H1 (cell line): ENCODE measurements around the gene GRAMD2A. TPM values are rescaled to one million over a fixed set of nuclear protein-coding genes. Genes with fewer than 3 reads are reported as not detected.

Experiments used
- CTCF ChIA-PET: fragments of 300-600 bp; sonication (Branson Sonifier 250); formaldehyde crosslinking; loops from one replicate; lab custom pipeline; 2021; ENCODE audit not compliant: partially characterized antibody; lab: Charles Lee
- POLR2A ChIA-PET: fragments of 300-600 bp; sonication (Branson Sonifier 250); formaldehyde crosslinking; loops from one replicate; lab custom pipeline; 2021; ENCODE audit warnings: inconsistent platforms; ENCODE audit not compliant: partially characterized antibody; lab: Charles Lee
- DNase-seq, 2 experiments: peaks; one replicate each; pipeline versions ENCODE4 v3.0.0 to v3.0.0-alpha.2; 2010 to 2022; ENCODE audit warnings: low spot score in 2 of 2, low read depth in 1 of 2, mixed read lengths in 1 of 2
- FAIRE-seq: peaks from 2 replicates; lab custom pipeline; 2011; peaks lifted over from hg19 to GRCh38; lab: Jason Lieb, UNC
- H2AFZ ChIP-seq: 2 replicates; pipeline ENCODE4 v1.8.1; 2012; ENCODE audit warnings: low read length, inconsistent platforms
- H2AK5ac ChIP-seq: 2 replicates; pipeline ENCODE4 v1.6.1; 2013; ENCODE audit warnings: low read depth, low read length
- H2BK120ac ChIP-seq: replicated peaks from 2 replicates; pipeline ENCODE3; 2013; ENCODE audit warnings: low read depth, low read length, inconsistent platforms
- H2BK12ac ChIP-seq: 2 replicates; pipeline ENCODE4 v1.6.1; 2013; ENCODE audit warnings: low read depth, low read length
- H2BK15ac ChIP-seq: 2 replicates; pipeline ENCODE4 v1.6.1; 2013; ENCODE audit warnings: low read length
- H2BK20ac ChIP-seq: 2 replicates; pipeline ENCODE4 v1.6.1; 2013; ENCODE audit warnings: low read length
- H2BK5ac ChIP-seq: 2 replicates; pipeline ENCODE4 v1.6.1; 2013; ENCODE audit warnings: low read depth, low read length
- H3K14ac ChIP-seq: 2 replicates; pipeline ENCODE4 v1.6.1; 2013; ENCODE audit warnings: inconsistent platforms; ENCODE audit not compliant: insufficient read length
- H3K18ac ChIP-seq: 2 replicates; pipeline ENCODE4 v1.6.1; 2013; ENCODE audit warnings: low read length; ENCODE audit errors: extremely low read depth
- H3K23ac ChIP-seq: 2 replicates; pipeline ENCODE4 v1.6.1; 2013; ENCODE audit warnings: inconsistent platforms; ENCODE audit not compliant: insufficient read length
- H3K23me2 ChIP-seq: 2 replicates; pipeline ENCODE4 v1.6.1; 2013; ENCODE audit warnings: low read depth, low read length
- H3K27ac ChIP-seq: 2 replicates; pipeline ENCODE4 v1.6.1; 2011; ENCODE audit warnings: low read depth, low read length, inconsistent platforms
- H3K27me3 ChIP-seq, 4 experiments: replicated peaks in 1 of 4; 1 replicate in 1 of 4; 2 replicates in 3 of 4; pipeline versions ENCODE4 v1.6.1 to v1.8.1; 2011 to 2013; ENCODE audit warnings: low read length in 3 of 4, mild to moderate bottlenecking in 3 of 4, inconsistent platforms in 2 of 4, mixed read lengths in 2 of 4, moderate library complexity in 1 of 4; ENCODE audit not compliant: control insufficient read depth in 3 of 4, insufficient read depth in 3 of 4; ENCODE audit errors: extremely low read depth in 1 of 4
- H3K36me3 ChIP-seq, 4 experiments: 2 replicates each; pipeline versions ENCODE4 v1.6.1 to v1.8.1; 2011 to 2013; ENCODE audit warnings: mild to moderate bottlenecking in 4 of 4, low read length in 3 of 4, moderate library complexity in 2 of 4, control low read depth in 1 of 4, inconsistent platforms in 1 of 4; ENCODE audit not compliant: insufficient read depth in 4 of 4, control insufficient read depth in 2 of 4
- H3K4ac ChIP-seq: replicated peaks from 2 replicates; pipeline ENCODE3; 2013; ENCODE audit warnings: low read length, low read depth, mixed read lengths, inconsistent platforms; ENCODE audit not compliant: insufficient read length
- H3K4me1 ChIP-seq, 4 experiments: replicated peaks in 1 of 4; 1 replicate in 1 of 4; 2 replicates in 3 of 4; pipeline versions ENCODE4 v1.6.1 to v1.8.1; 2011 to 2013; ENCODE audit warnings: low read length in 3 of 4, inconsistent platforms in 2 of 4, mixed read lengths in 1 of 4; ENCODE audit not compliant: insufficient read depth in 4 of 4, control insufficient read depth in 3 of 4
- H3K4me2 ChIP-seq, 2 experiments: 2 replicates each; pipeline versions ENCODE4 v1.6.1 to v1.8.1; 2011 to 2013; ENCODE audit warnings: low read depth in 2 of 2, low read length in 2 of 2, control low read depth in 1 of 2, inconsistent platforms in 1 of 2, mild to moderate bottlenecking in 1 of 2; ENCODE audit not compliant: insufficient read depth in 1 of 2
- H3K4me3 ChIP-seq, 4 experiments: fragments of 200-600, 300-600 bp in 1 of 4; sonication (generic), shearing (Covaris generic), sonication (Bioruptor Twin) in 1 of 4; 2 replicates each; pipeline versions ENCODE4 v1.5.1 to v1.8.1; 2011 to 2016; ENCODE audit warnings: low read length in 4 of 4, low read depth in 3 of 4, control low read depth in 2 of 4, inconsistent platforms in 2 of 4, mild to moderate bottlenecking in 2 of 4, mixed read lengths in 1 of 4, moderate library complexity in 1 of 4; ENCODE audit not compliant: insufficient read depth in 2 of 4; ENCODE audit errors: extremely low read depth in 1 of 4
- H3K56ac ChIP-seq: replicated peaks from 2 replicates; pipeline ENCODE3; 2013; ENCODE audit warnings: low read depth, mild to moderate bottlenecking, mixed read lengths, low read length, inconsistent platforms; ENCODE audit not compliant: insufficient read length
- H3K79me1 ChIP-seq: 2 replicates; pipeline ENCODE4 v1.6.1; 2013; ENCODE audit warnings: low read depth, low read length, control low read depth
- H3K79me2 ChIP-seq, 2 experiments: 2 replicates each; pipeline versions ENCODE4 v1.6.1 to v1.8.1; 2012 to 2013; ENCODE audit warnings: low read length in 2 of 2, mild to moderate bottlenecking in 2 of 2, inconsistent platforms in 1 of 2; ENCODE audit not compliant: insufficient read depth in 2 of 2, control insufficient read depth in 1 of 2
- H3K9ac ChIP-seq, 4 experiments: replicated peaks in 1 of 4; 1 replicate in 1 of 4; 2 replicates in 3 of 4; pipeline versions ENCODE4 v1.6.1 to v1.8.1; 2011 to 2013; ENCODE audit warnings: low read depth in 3 of 4, low read length in 3 of 4, control low read depth in 2 of 4, mild to moderate bottlenecking in 2 of 4, moderate library complexity in 2 of 4, inconsistent platforms in 1 of 4; ENCODE audit errors: extremely low read depth in 1 of 4
- H3K9me3 ChIP-seq, 2 experiments: 2 replicates each; pipeline versions ENCODE4 v1.6.1 to v1.8.1; 2012 to 2013; ENCODE audit warnings: mild to moderate bottlenecking in 2 of 2, moderate library complexity in 2 of 2, control low read depth in 1 of 2, inconsistent platforms in 1 of 2, low read depth in 1 of 2, low read length in 1 of 2, mixed read lengths in 1 of 2; ENCODE audit not compliant: insufficient read depth in 2 of 2
- H4K20me1 ChIP-seq, 2 experiments: replicated peaks in 1 of 2; 2 replicates each; pipeline versions ENCODE3 to v1.8.1; 2011 to 2013; ENCODE audit warnings: inconsistent platforms in 2 of 2, low read length in 2 of 2, mild to moderate bottlenecking in 1 of 2; ENCODE audit not compliant: insufficient read depth in 2 of 2, control insufficient read depth in 1 of 2
- H4K5ac ChIP-seq: 2 replicates; pipeline ENCODE4 v1.6.1; 2013; ENCODE audit warnings: low read length, low read depth, mixed read lengths, inconsistent platforms; ENCODE audit not compliant: insufficient read length
- H4K8ac ChIP-seq: 2 replicates; pipeline ENCODE4 v1.8.0; 2013; ENCODE audit warnings: mild to moderate bottlenecking, moderate library complexity, low read length, inconsistent platforms; ENCODE audit not compliant: insufficient read depth; ENCODE audit errors: extremely low read depth
- H4K91ac ChIP-seq: replicated peaks from 2 replicates; pipeline ENCODE3; 2013; ENCODE audit warnings: low read length, mixed read lengths, inconsistent platforms; ENCODE audit not compliant: insufficient read length
- HDAC6 ChIP-seq: IDR thresholded peaks from one replicate; pipeline ENCODE4 v1.7.1; 2012; ENCODE audit warnings: low read depth, mild to moderate bottlenecking, inconsistent platforms, low read length, moderate library complexity
- JUN ChIP-seq: IDR thresholded peaks from 2 replicates; pipeline ENCODE4 v1.6.1; 2011; ENCODE audit warnings: low read depth, mild to moderate bottlenecking, improper control_type of control experiment, low read length
- RBBP5 ChIP-seq: IDR thresholded peaks from 2 replicates; pipeline ENCODE4 v1.7.1; 2012; ENCODE audit warnings: low read depth, mild to moderate bottlenecking, inconsistent platforms, low read length, moderate library complexity, borderline replicate concordance
- SAP30 ChIP-seq: fragments of 300-600 bp; sonication (generic); IDR thresholded peaks from 2 replicates; pipeline ENCODE4 v1.7.1; 2012; ENCODE audit warnings: low read length, moderate library complexity, mild to moderate bottlenecking, inconsistent platforms; ENCODE audit not compliant: insufficient read depth, insufficient replicate concordance
- WGBS, 2 experiments: shearing (Covaris generic) in 1 of 2; methylation state at CpG; one replicate each; pipeline versions ENCODE4 v1.1.6 to v1.1.7; 2013 to 2015; ENCODE audit warnings: low lambda C conversion rate in 2 of 2, mixed read lengths in 2 of 2, inconsistent platforms in 1 of 2, low coverage in 1 of 2, missing lambda C conversion rate in 1 of 2; ENCODE audit not compliant: insufficient replicate concordance in 2 of 2, insufficient coverage in 1 of 2, insufficient read length in 1 of 2; ENCODE audit errors: extremely low coverage in 1 of 2, missing lambda C conversion rate in 1 of 2; 5-methylcytosine and 5-hydroxymethylcytosine counted together
- polyA plus RNA-seq, 7 experiments: library from polyadenylated mRNA; depleted of rRNA in 3 of 7; stranded (reverse) in 5 of 7; unstranded in 2 of 7; fragments of >200 nt in 5 of 7; fragments of 200-250 nt in 2 of 7; gene quantifications; 1 replicate in 5 of 7; 2 replicates in 1 of 7; 4 replicates in 1 of 7; pipeline versions ENCODE4 v1.2.1 to v1.2.3, GENCODE V29; 2011 to 2013; ENCODE audit warnings: missing spikeins in 2 of 7, mixed read lengths in 2 of 7
- total RNA-seq: library from RNA; stranded (reverse); fragmentation: NEBNext Ultra II Directional; extraction: Animal tissue kit (Norgen Biotek cat#: 25700); gene quantifications from 2 replicates; pipeline ENCODE4 v1.2.1, GENCODE V29; 2021

The GRAMD2A gene
- total and polyA plus RNA-seq, 2 of the 8 experiments (the other 6 are each of a cell fraction or from before 2014, with no cell fraction given): 0.57 to 1.5 TPM

DNA sequence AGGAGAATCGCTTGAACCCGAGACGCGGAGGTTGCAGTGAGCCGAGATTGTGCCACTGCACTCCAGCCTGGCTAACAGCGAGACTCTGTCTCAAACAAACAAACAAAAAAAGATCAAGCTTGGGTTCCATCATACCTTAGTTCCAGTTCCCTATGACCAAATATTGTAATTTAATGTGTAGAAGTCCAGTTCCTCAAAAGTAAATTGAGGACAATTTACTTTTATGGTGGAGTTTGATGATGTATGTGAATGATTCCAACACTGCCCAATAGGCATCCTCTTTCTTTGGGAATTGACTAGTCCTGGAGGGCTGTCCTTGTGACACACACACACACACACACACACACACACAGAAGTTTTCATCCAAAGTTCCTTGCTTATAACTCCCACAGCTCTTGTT is 36.2 kb upstream of the GRAMD2A start:
- Histone ChIP-seq H3K79me2 (peaks cover 16 to 19% of the 10 kb centered on the region in 2 experiments), H3K4me1 (peaks cover 5 to 18% (median 10%) of the 10 kb centered on the region in 4 experiments; a peak in 6 of 7 replicates), H3K9me3 (no peaks in the 10 kb centered on the region), H3K79me1 (peaks cover 5% of the 10 kb centered on the region), H2BK120ac (no peak overlapping the region), H3K18ac (no peak overlapping the region), H4K5ac (no peak overlapping the region), H2AFZ (no peak overlapping the region), H2BK5ac (no peak overlapping the region), H2BK15ac (no peak overlapping the region), H3K4ac (no peak overlapping the region), H3K56ac (no peak overlapping the region), H4K20me1 (peaks cover 7 to 9% of the 10 kb centered on the region in 2 experiments), H3K4me3 (no peak overlapping the region)
- no peak for FAIRE-seq
- WGBS, 2 experiments: 94% methylated on average over 6 of the region's 6 CpGs; no CpG with 5 or more reads in 1 of the 2 experiments
- POLR2A ChIA-PET: interaction anchor here (1.2 to 4.8 kb wide), 3 partner anchors 7 to 37 kb away, joined by 3 to 66 read pairs (median 5); partner anchors contain the start of gene GRAMD2A
- TF ChIP-seq SAP30 (no peak), RBBP5 (no peak), JUN (no peak), HDAC6 (no peak)
- TF ChIP-seq, all 59 proteins: peak for 0
- no peak for DNase-seq
- no peak overlapping the region for H3K27ac ChIP-seq
- peaks cover 12% of the 10 kb centered on the region for H3K23me2 ChIP-seq
- H3K14ac ChIP-seq: no peak overlapping the region
- no peak overlapping the region for H3K4me2 ChIP-seq
- no peak overlapping the region for H3K9ac ChIP-seq
- H2BK20ac ChIP-seq: no peak overlapping the region
- H2AK5ac ChIP-seq: no peak overlapping the region
- no peak overlapping the region for H4K8ac ChIP-seq
- no peak overlapping the region for H2BK12ac ChIP-seq
- H3K23ac ChIP-seq: no peak overlapping the region
- CTCF ChIA-PET: interaction anchor here (1.4 kb wide), 2 partner anchors 9 to 14 kb away, joined by 4 to 5 read pairs; no protein-coding TSS in a partner anchor
- H3K36me3 ChIP-seq: 0 out of 8 replicates have a peak, but pooled peaks cover 0 to 5% (median 0%) of the 10 kb centered on the region in 4 experiments
- no peak overlapping the region for H4K91ac ChIP-seq
- H3K27me3 ChIP-seq: peaks cover 3 to 54% (median 30%) of the 10 kb centered on the region in 4 experiments; a peak in 6 of 7 replicates
